HG02943 (cell line): ENCODE measurements around the gene DDX55.
"Not testable (repeated sequence)": the region's sequence is repeated elsewhere in the genome, so short reads cannot be mapped to it uniquely, and the experiment has no call there.

Experiments
- ATAC-seq: cut with Tn5 transposase; IDR thresholded peaks from one replicate; pipeline ENCODE4 v1.9.1; 2021; ENCODE audit warnings: mild to moderate bottlenecking, low read depth, moderate library complexity; ENCODE audit not compliant: unreplicated experiment

DDX55 gene

GRCh38 chr12:123601602-123602489 lies at the start of gene DDX55:
Gene DDX55 (plus strand): TSS chr12:123602099. CDS start chr12:123602149, 50 bp downstream.
- peak; percentile 86 for ATAC-seq

- ATAC-seq: not testable (repeated sequence)
These were observed 47.8 kb upstream of the DDX55 start for GRCh38 chr12:123554136-123554535.

- ATAC-seq: not testable (repeated sequence)
These were observed 47.1 kb upstream of the DDX55 start for GRCh38 chr12:123554843-123555242.

- not testable (repeated sequence) for ATAC-seq
These were observed 43.4 kb upstream of the DDX55 start for GRCh38 chr12:123558487-123558886.

- no peak for ATAC-seq
These were observed 42.4 kb upstream of the DDX55 start for GRCh38 chr12:123559468-123559867.

- ATAC-seq: no peak
These were observed 30.5 kb upstream of the DDX55 start for GRCh38 chr12:123571343-123571813.

- ATAC-seq: no peak
These were observed 29.5 kb upstream of the DDX55 start for GRCh38 chr12:123572391-123572790.

- no peak for ATAC-seq
These were observed 28.0 kb upstream of the DDX55 start for GRCh38 chr12:123573870-123574269.

GRCh38 chr12:123576611-123577010 lies 25.3 kb upstream of the DDX55 start:
- ATAC-seq: no peak

- no peak for ATAC-seq
These were observed 23.7 kb upstream of the DDX55 start for GRCh38 chr12:123578243-123578642.

GRCh38 chr12:123578829-123579228 lies 23.1 kb upstream of the DDX55 start:
- ATAC-seq: not testable (repeated sequence)

GRCh38 chr12:123580772-123581171 lies 21.1 kb upstream of the DDX55 start:
- ATAC-seq: no peak

GRCh38 chr12:123591702-123592481 lies 10.0 kb upstream of the DDX55 start:
- no peak for ATAC-seq

- no peak for ATAC-seq
These were observed 6.2 kb upstream of the DDX55 start for GRCh38 chr12:123595729-123596128.

- ATAC-seq: no peak
These were observed 4.8 kb upstream of the DDX55 start for GRCh38 chr12:123597100-123597499.

GRCh38 chr12:123598522-123598921 lies 3.4 kb upstream of the DDX55 start:
- ATAC-seq: no peak

GRCh38 chr12:123599310-123599709 lies 2.6 kb upstream of the DDX55 start:
- ATAC-seq: no peak

- no peak for ATAC-seq
These were observed 2.2 kb upstream of the DDX55 start for GRCh38 chr12:123599721-123600120.

- no peak for ATAC-seq
These were observed 824 bp downstream of the DDX55 start for GRCh38 chr12:123602651-123603195.

GRCh38 chr12:123603495-123603894 lies 1.6 kb downstream of the DDX55 start:
- not testable (repeated sequence) for ATAC-seq

GRCh38 chr12:123607756-123608155 lies 5.9 kb downstream of the DDX55 start:
- ATAC-seq: no peak
